HFFc6 (cell line): Measurements from ENCODE around the gene ITGB3. TPM values are rescaled to one million over a fixed set of nuclear protein-coding genes. Genes with fewer than 3 reads are reported as not detected.
"Not testable (repeated sequence)": the region's sequence is repeated elsewhere in the genome, so short reads cannot be mapped to it uniquely, and the experiment has no call there.

ENCODE experiments used
- DNase-seq: peaks from one replicate; pipeline ENCODE4 v3.0.0-alpha.2; 2018
- H3K27ac Mint-ChIP-seq: 2 replicates; pipeline ENCODE4 v1.8.0; 2020; ENCODE audit warnings: mild to moderate bottlenecking, mixed read lengths
- H3K27me3 Mint-ChIP-seq: 2 replicates; pipeline ENCODE4 v1.8.0; 2021; ENCODE audit warnings: mild to moderate bottlenecking, moderate library complexity, mixed read lengths; ENCODE audit not compliant: insufficient read depth
- H3K36me3 Mint-ChIP-seq: 2 replicates; pipeline ENCODE4 v1.8.0; 2021; ENCODE audit warnings: low read depth, mixed read lengths
- H3K4me1 Mint-ChIP-seq: 2 replicates; pipeline ENCODE4 v1.8.0; 2020; ENCODE audit warnings: low read depth, mixed read lengths
- H3K4me3 Mint-ChIP-seq: 2 replicates; pipeline ENCODE4 v1.8.0; 2020; ENCODE audit warnings: mild to moderate bottlenecking, moderate library complexity, mixed read lengths
- H3K9me3 Mint-ChIP-seq: 2 replicates; pipeline ENCODE4 v1.8.0; 2020; ENCODE audit warnings: mild to moderate bottlenecking, mixed read lengths
- CTCF ChIP-seq: fragments of 200-600 bp; sonication (generic); IDR thresholded peaks from 2 replicates; pipeline ENCODE4 v1.5.0; 2021; ENCODE audit warnings: antibody characterized with exemption, mild to moderate bottlenecking
- total RNA-seq, 6 experiments: library from RNA; stranded (reverse); fragmentation: NEBNext Ultra II Directional; extraction: Animal tissue kit (Norgen Biotek cat#: 25700); gene quantifications; 2 replicates in 1 of 6; 3 replicates in 5 of 6; pipeline ENCODE4 v1.2.3, GENCODE V29; 2021

The ITGB3 gene
- total RNA-seq, 6 experiments from 2014 or later, result 2.2 to 4.1 (median 2.9) TPM

GRCh38 chr17:47212458-47212857 lies 41.2 kb upstream of the ITGB3 start:
- Mint-ChIP-seq H3K27ac (no peak overlapping the region), H3K4me1 (no peaks in the 10 kb centered on the region), H3K27me3 (peaks cover 6% of the 10 kb centered on the region), H3K9me3 (no peaks in the 10 kb centered on the region), H3K4me3 (no peak overlapping the region), H3K36me3 (no peaks in the 10 kb centered on the region)
- no peak for TF ChIP-seq CTCF
- DNase-seq, result no peak

- Mint-ChIP-seq H3K9me3 (no peaks in the 10 kb centered on the region), H3K27ac (no peak overlapping the region), H3K36me3 (no peaks in the 10 kb centered on the region), H3K27me3 (peaks cover 6% of the 10 kb centered on the region), H3K4me3 (no peak overlapping the region), H3K4me1 (no peaks in the 10 kb centered on the region)
- no peak for DNase-seq
- no peak for TF ChIP-seq CTCF
These were observed 40.1 kb upstream of the ITGB3 start for GRCh38 chr17:47213540-47213939.

GRCh38 chr17:47214931-47215330 lies 38.7 kb upstream of the ITGB3 start:
- no peaks in the 10 kb centered on the region for H3K36me3 Mint-ChIP-seq
- no peak overlapping the region for H3K4me3 Mint-ChIP-seq
- TF ChIP-seq CTCF, result no peak
- no peak for DNase-seq
- H3K9me3 Mint-ChIP-seq, result no peaks in the 10 kb centered on the region
- H3K27ac Mint-ChIP-seq, result no peak overlapping the region
- H3K4me1 Mint-ChIP-seq, result no peaks in the 10 kb centered on the region
- H3K27me3 Mint-ChIP-seq, result peaks cover 9% of the 10 kb centered on the region

- H3K36me3 Mint-ChIP-seq, H3K27ac Mint-ChIP-seq, H3K4me1 Mint-ChIP-seq, DNase-seq, H3K4me3 Mint-ChIP-seq, H3K9me3 Mint-ChIP-seq: not testable (repeated sequence)
- H3K27me3 Mint-ChIP-seq, result peaks cover 11% of the 10 kb centered on the region
These were observed 36.8 kb upstream of the ITGB3 start for GRCh38 chr17:47216821-47217220.

- H3K27me3 Mint-ChIP-seq, result peaks cover 11% of the 10 kb centered on the region
- H3K9me3 Mint-ChIP-seq, H3K4me3 Mint-ChIP-seq: not testable (repeated sequence)
These were observed 36.3 kb upstream of the ITGB3 start for GRCh38 chr17:47217279-47217678.

GRCh38 chr17:47218896-47219430 lies 34.7 kb upstream of the ITGB3 start:
- Mint-ChIP-seq H3K36me3 (peaks cover 2% of the 10 kb centered on the region; the same call in 1 of the 2 replicates), H3K4me3 (no peak overlapping the region), H3K27ac (no peak overlapping the region), H3K4me1 (peaks cover 16% of the 10 kb centered on the region), H3K9me3 (no peaks in the 10 kb centered on the region; the same call in 1 of the 2 replicates), H3K27me3 (peaks cover 8% of the 10 kb centered on the region)
- TF ChIP-seq CTCF, result no peak
- no peak for DNase-seq

More at GRCh38 chr17:47217279-47217678, 36.3 kb upstream of the ITGB3 start:
- not testable (repeated sequence) for H3K27ac Mint-ChIP-seq, DNase-seq, H3K36me3 Mint-ChIP-seq, H3K4me1 Mint-ChIP-seq
